A549 (cell line): ENCODE measurements around the gene CHST11.

Experiments used
- CEBPB ChIP-seq, 2 experiments: fragments of >200 bp in 1 of 2; sonication (Bioruptor Twin) in 1 of 2; formaldehyde crosslinking in 1 of 2; IDR thresholded peaks; 2 replicates each; pipeline ENCODE4 v1.6.1; 2012 to 2016
- CHD2 ChIP-seq: fragments of 150-350 bp; IDR thresholded peaks from 2 replicates; pipeline ENCODE4 v1.6.1; 2014; ENCODE audit warnings: low read length; ENCODE audit not compliant: partially characterized antibody
- EP300 ChIP-seq, 2 experiments: fragments of >200 bp; sonication (Bioruptor Twin); formaldehyde crosslinking; IDR thresholded peaks; 2 replicates in 1 of 2; 3 replicates in 1 of 2; pipeline ENCODE4 v1.6.1; 2016 to 2017
- JUNB ChIP-seq: fragments of >200 bp; sonication (Bioruptor Twin); formaldehyde crosslinking; IDR thresholded peaks from 2 replicates; pipeline ENCODE4 v1.6.1; 2016
- MAZ ChIP-seq: fragments of 150-350 bp; IDR thresholded peaks from 2 replicates; pipeline ENCODE4 v1.6.1; 2014; ENCODE audit warnings: antibody characterized with exemption, low read depth, low read length, borderline replicate concordance
- MYC ChIP-seq: IDR thresholded peaks from 2 replicates; pipeline ENCODE4 v1.6.1; 2012; ENCODE audit warnings: mild to moderate bottlenecking, inconsistent platforms, low read length, improper control_type of control experiment, borderline replicate concordance
- POLR2A ChIP-seq: IDR thresholded peaks from 2 replicates; pipeline ENCODE4 v1.6.1; 2012; ENCODE audit warnings: mild to moderate bottlenecking, low read length
- RAD21 ChIP-seq, 2 experiments: fragments of >200 bp in 1 of 2; sonication (Bioruptor Twin) in 1 of 2; formaldehyde crosslinking in 1 of 2; IDR thresholded peaks in 1 of 2; conservative IDR thresholded peaks in 1 of 2; 2 replicates in 1 of 2; 3 replicates in 1 of 2; pipeline ENCODE4 v1.6.1; 2012 to 2018; ENCODE audit warnings: inconsistent platforms in 1 of 2
- RFX5 ChIP-seq: fragments of 450-650 bp; IDR thresholded peaks from 2 replicates; pipeline ENCODE4 v1.7.1; 2014; ENCODE audit warnings: antibody characterized with exemption, mild to moderate bottlenecking, moderate library complexity
- TF ChIP-seq, protein P1 (sequence below): fragments of >200 bp; sonication (Bioruptor Twin); formaldehyde crosslinking; IDR thresholded peaks from 3 replicates; pipeline ENCODE4 v1.5.1; 2016
- TF ChIP-seq, protein P2 (sequence below): IDR thresholded peaks from 2 replicates; pipeline ENCODE4 v1.6.1; 2012
- TF ChIP-seq, protein P3 (sequence below): IDR thresholded peaks from 2 replicates; pipeline ENCODE4 v1.6.1; 2012

DNA sequence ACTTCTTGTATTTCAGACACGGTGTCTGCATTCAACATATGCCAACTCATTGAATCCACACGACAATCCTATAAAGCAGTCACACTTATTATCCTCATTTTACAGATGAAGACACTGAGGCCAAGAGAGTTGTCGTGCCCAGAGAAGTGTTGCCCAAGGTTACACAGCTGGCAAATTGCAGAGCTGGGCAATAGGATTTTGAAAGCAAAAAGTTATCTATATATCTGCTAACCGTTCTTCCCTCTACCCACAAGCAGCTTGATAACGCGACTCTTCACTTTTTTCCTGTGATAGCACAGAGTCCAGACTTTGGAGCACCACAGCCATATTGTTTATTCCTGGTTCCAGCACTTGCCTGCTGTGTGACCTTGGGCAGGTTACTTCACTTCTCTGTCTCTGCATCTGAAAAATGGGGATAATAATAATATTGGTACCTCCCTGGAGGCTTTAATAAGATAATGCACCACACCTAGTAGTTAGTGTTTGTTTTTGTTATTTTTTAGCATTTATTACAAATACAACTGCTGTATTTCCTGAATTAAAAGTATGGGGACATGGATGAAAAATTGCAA, 82.2 kb downstream of the CHST11 start:
- TF ChIP-seq, protein P1, sequence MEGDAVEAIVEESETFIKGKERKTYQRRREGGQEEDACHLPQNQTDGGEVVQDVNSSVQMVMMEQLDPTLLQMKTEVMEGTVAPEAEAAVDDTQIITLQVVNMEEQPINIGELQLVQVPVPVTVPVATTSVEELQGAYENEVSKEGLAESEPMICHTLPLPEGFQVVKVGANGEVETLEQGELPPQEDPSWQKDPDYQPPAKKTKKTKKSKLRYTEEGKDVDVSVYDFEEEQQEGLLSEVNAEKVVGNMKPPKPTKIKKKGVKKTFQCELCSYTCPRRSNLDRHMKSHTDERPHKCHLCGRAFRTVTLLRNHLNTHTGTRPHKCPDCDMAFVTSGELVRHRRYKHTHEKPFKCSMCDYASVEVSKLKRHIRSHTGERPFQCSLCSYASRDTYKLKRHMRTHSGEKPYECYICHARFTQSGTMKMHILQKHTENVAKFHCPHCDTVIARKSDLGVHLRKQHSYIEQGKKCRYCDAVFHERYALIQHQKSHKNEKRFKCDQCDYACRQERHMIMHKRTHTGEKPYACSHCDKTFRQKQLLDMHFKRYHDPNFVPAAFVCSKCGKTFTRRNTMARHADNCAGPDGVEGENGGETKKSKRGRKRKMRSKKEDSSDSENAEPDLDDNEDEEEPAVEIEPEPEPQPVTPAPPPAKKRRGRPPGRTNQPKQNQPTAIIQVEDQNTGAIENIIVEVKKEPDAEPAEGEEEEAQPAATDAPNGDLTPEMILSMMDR, result no peak
- TF ChIP-seq MYC, result no peak
- no peak for TF ChIP-seq POLR2A
- TF ChIP-seq RAD21 (conservative IDR thresholded peaks at IDR 0.05 in 1 of 2, IDR thresholded peaks at IDR 0.05 in 1 of 2), result no peak
- TF ChIP-seq EP300 (IDR thresholded peaks at IDR 0.05), result no peak
- no peak for TF ChIP-seq RFX5
- TF ChIP-seq CHD2, result no peak
- TF ChIP-seq, protein P2, sequence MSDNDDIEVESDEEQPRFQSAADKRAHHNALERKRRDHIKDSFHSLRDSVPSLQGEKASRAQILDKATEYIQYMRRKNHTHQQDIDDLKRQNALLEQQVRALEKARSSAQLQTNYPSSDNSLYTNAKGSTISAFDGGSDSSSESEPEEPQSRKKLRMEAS, result no peak
- no peak for TF ChIP-seq CEBPB (IDR thresholded peaks at IDR 0.05)
- TF ChIP-seq JUNB, result no peak
- TF ChIP-seq MAZ, result no peak
- TF ChIP-seq, protein P3, sequence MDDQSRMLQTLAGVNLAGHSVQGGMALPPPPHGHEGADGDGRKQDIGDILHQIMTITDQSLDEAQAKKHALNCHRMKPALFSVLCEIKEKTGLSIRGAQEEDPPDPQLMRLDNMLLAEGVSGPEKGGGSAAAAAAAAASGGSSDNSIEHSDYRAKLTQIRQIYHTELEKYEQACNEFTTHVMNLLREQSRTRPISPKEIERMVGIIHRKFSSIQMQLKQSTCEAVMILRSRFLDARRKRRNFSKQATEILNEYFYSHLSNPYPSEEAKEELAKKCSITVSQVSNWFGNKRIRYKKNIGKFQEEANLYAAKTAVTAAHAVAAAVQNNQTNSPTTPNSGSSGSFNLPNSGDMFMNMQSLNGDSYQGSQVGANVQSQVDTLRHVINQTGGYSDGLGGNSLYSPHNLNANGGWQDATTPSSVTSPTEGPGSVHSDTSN, result no peak
